ENCODE data around the gene TFG. TPM values are rescaled to one million over a fixed set of nuclear protein-coding genes. Genes with fewer than 3 reads are reported as not detected.

TFG gene
- total RNA-seq, 6 experiments from 2014 or later: 127 to 147 (median 133) TPM

DNA sequence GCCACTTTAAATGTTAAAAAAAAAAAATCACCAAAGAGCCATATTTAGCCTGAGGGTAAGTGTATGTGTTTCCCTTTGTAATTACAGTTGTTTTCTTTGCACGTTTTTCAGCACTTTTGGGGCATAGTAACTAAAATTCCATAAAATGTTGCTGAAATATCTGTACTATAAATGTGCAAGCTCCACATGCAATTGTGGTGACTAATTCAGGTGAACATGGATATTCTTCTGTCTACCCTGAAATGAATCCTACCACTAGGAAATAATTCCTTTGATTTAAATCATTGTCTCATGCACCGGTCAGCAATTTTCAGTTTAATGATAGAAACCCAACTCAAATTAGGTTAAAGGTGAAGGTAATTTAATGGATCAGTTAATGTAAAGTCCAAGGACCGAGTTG, 13.1 kb upstream of the TFG start:
- no peak overlapping the region for H3K27ac Mint-ChIP-seq
- H3K36me3 Mint-ChIP-seq (ENCODE audit: low read depth): no peaks in the 10 kb centered on the region
- TF ChIP-seq, protein P1, sequence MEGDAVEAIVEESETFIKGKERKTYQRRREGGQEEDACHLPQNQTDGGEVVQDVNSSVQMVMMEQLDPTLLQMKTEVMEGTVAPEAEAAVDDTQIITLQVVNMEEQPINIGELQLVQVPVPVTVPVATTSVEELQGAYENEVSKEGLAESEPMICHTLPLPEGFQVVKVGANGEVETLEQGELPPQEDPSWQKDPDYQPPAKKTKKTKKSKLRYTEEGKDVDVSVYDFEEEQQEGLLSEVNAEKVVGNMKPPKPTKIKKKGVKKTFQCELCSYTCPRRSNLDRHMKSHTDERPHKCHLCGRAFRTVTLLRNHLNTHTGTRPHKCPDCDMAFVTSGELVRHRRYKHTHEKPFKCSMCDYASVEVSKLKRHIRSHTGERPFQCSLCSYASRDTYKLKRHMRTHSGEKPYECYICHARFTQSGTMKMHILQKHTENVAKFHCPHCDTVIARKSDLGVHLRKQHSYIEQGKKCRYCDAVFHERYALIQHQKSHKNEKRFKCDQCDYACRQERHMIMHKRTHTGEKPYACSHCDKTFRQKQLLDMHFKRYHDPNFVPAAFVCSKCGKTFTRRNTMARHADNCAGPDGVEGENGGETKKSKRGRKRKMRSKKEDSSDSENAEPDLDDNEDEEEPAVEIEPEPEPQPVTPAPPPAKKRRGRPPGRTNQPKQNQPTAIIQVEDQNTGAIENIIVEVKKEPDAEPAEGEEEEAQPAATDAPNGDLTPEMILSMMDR (IDR thresholded peaks at IDR 0.05): no peak

GRCh38 chr3:100697172-100697571, 12.1 kb upstream of the TFG start:
- DNase-seq: no peak
- Mint-ChIP-seq H3K4me1 (ENCODE audit: low read depth) (peaks cover 13% of the 10 kb centered on the region), H3K27me3 (ENCODE audit: insufficient read depth) (peaks cover 4% of the 10 kb centered on the region), H3K4me3 (no peak overlapping the region), H3K36me3 (ENCODE audit: low read depth) (no peaks in the 10 kb centered on the region), H3K9me3 (no peaks in the 10 kb centered on the region), H3K27ac (no peak overlapping the region)
- TF ChIP-seq, protein P1 (IDR thresholded peaks at IDR 0.05): no peak

More for the DNA sequence above, 13.1 kb upstream of the TFG start:
- Mint-ChIP-seq H3K4me3 (no peak overlapping the region), H3K27me3 (ENCODE audit: insufficient read depth) (peaks cover 4% of the 10 kb centered on the region), H3K9me3 (no peaks in the 10 kb centered on the region), H3K4me1 (ENCODE audit: low read depth) (peaks cover 10% of the 10 kb centered on the region; the same call in 1 of the 2 replicates)
- DNase-seq: no peak

DNA sequence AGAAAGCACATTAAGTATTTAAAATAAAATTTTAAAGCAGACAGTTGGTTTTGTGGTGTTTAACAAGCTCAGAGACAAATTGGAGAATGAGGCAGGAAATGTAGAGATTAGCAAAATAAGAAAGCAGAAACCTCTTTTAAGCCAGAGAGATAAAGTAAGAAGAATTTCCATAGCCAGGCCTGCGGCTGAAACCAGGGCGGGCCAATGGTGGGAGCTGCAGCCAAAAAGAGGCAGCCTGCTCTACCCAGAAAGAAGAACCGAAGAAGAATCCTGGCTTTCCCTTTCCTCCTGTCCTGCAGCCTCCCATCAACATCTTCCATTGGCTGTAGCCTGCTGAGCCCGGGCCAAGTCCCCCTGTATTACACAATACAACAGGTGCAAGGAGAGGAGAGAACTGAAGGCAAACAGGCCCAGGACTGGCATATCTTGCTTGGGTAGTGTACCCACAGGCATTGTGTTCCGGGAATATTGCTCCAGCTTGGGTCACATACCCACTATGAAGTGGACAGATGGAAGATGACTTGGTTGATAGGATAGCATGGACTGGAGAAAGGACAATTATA, 11.5 kb upstream of the TFG start:
- Mint-ChIP-seq H3K4me1 (ENCODE audit: low read depth) (peaks cover 19% of the 10 kb centered on the region), H3K27ac (no peak overlapping the region), H3K36me3 (ENCODE audit: low read depth) (no peaks in the 10 kb centered on the region), H3K9me3 (no peaks in the 10 kb centered on the region), H3K4me3 (no peak overlapping the region), H3K27me3 (ENCODE audit: insufficient read depth) (peaks cover 4% of the 10 kb centered on the region)
- DNase-seq: no peak
- TF ChIP-seq, protein P1 (IDR thresholded peaks at IDR 0.05): no peak

GRCh38 chr3:100698736-100699135, 10.6 kb upstream of the TFG start:
- Mint-ChIP-seq H3K4me3 (no peak overlapping the region), H3K36me3 (ENCODE audit: low read depth) (no peaks in the 10 kb centered on the region), H3K27ac (no peak overlapping the region), H3K4me1 (ENCODE audit: low read depth) (peaks cover 19% of the 10 kb centered on the region), H3K27me3 (ENCODE audit: insufficient read depth) (peaks cover 4% of the 10 kb centered on the region), H3K9me3 (no peaks in the 10 kb centered on the region)
- TF ChIP-seq, protein P1 (IDR thresholded peaks at IDR 0.05): no peak
- DNase-seq: no peak

GRCh38 chr3:100700708-100701107, 8.6 kb upstream of the TFG start:
- Mint-ChIP-seq H3K4me1 (ENCODE audit: low read depth) (peaks cover 17% of the 10 kb centered on the region), H3K27me3 (ENCODE audit: insufficient read depth) (peaks cover 2% of the 10 kb centered on the region)

More at GRCh38 chr3:100700708-100701107, 8.6 kb upstream of the TFG start:
- no peaks in the 10 kb centered on the region for H3K9me3 Mint-ChIP-seq
- no peaks in the 10 kb centered on the region for H3K36me3 Mint-ChIP-seq (ENCODE audit: low read depth)
- no peak for DNase-seq
- H3K27ac Mint-ChIP-seq: no peak overlapping the region
- TF ChIP-seq, protein P1 (IDR thresholded peaks at IDR 0.05): no peak
- no peak overlapping the region for H3K4me3 Mint-ChIP-seq

Measured in HFFc6 (cell line).